HG03135 (cell line): ENCODE measurements around the gene LRMDA.

Source experiments
- ATAC-seq: cut with Tn5 transposase; IDR thresholded peaks from one replicate; pipeline ENCODE4 v1.9.1; 2021; ENCODE audit warnings: mild to moderate bottlenecking, moderate library complexity; ENCODE audit not compliant: unreplicated experiment

The LRMDA gene

DNA sequence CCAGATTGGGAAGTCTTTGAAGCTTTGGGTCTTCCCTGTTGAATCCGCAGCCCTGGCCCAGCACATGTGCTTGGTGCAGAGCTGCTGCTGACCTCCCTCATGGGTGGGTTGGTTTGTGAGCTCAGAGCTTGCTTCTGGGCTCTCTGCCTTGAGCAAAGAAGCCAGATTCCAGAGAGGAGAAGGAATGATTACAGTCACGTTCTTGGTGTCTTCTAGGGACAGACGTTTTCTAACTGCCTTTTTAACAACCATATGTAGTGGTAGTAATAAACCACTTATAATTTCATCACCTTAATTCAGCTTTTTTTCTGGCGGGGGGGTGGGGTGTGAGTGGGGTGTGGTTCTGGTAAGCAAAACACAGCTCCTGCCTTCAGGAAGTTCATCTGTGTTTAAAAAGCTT lies 39.5 kb downstream of the LRMDA start:
- ATAC-seq: no peak

- ATAC-seq: no peak
Observed at GRCh38 chr10:75472685-75473084, 41.3 kb downstream of the LRMDA start.

DNA sequence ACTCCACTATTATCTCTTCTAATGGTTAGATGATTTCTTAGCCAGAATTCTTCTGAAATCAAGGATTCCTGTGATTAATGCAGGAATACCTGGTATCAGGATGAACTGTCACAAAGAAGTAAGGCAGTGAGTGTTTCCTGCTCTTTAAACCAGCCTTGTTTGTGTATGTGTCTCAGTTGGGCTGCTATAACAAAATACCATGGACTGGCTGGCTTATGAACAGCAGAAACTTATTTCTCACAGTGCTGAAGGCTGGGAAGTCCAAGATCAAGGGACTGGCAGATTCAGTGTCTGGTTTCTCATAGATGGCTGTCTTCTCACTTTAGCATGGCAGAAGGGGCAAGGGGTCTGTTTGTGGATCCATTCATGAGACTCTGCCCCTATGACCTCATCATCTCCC lies 42.7 kb downstream of the LRMDA start:
- no peak for ATAC-seq

DNA sequence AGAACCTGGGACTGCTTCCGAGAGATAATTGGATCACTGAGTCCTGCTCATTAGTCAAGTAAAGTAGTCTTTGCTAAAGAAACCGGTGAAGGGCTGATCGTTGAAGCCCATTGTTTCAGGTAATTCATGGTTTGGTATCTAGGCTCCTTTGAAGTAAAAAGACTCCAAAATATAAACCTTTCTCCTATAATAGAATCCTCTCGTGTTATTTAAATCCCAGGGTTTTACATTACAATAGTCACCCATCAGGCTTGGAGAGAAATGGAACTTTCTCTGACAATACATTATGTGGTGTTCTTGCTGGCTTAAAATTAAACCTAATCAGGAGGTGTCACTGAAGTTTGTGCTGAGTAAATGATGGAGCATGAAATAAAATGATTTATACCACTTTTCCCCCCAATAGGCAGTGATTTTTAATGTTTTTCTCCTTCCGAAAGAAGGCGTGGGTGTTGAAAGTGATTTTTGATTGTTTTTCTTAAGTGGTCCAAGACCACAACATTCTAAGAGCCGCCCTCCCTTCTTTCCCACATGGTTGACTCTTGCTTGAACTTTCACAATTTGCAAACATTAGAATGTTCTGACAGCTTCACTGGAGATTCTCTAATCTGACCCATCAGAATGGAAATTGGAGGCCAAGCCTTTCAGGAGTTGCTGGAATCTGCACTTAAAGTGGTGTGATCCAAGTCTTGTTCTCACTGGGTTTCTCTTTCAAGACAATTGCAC lies 44.2 kb downstream of the LRMDA start:
- no peak for ATAC-seq

- no peak for ATAC-seq
Observed at GRCh38 chr10:75476569-75476968, 45.1 kb downstream of the LRMDA start.

GRCh38 chr10:75476985-75477384 lies 45.6 kb downstream of the LRMDA start:
- no peak for ATAC-seq

GRCh38 chr10:75477680-75478079 lies 46.3 kb downstream of the LRMDA start:
- no peak for ATAC-seq

DNA sequence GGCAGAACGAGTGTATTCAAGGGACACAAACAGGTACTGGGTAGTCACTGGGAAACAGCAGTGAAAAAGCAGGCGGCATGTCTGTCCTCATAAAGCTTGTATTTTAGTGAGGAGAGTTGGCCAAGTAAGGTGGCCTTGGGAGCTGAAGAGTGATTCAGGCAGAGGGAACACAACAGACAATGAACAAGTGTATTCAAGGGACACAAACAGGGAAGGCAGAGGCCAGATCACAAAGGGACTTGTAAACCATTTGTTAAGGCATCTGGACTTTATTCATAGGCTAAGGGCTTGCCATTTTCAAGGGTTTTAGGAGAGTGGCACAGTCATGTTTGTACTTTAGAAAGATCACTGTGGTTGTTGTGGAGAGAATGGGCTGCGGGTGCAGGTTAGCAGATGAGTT lies 49.0 kb downstream of the LRMDA start:
- no peak for ATAC-seq

GRCh38 chr10:75483188-75483587 lies 51.8 kb downstream of the LRMDA start:
- ATAC-seq: no peak

- ATAC-seq: no peak
Observed at GRCh38 chr10:75484717-75485116, 53.3 kb downstream of the LRMDA start.

- no peak for ATAC-seq
Observed at GRCh38 chr10:75486591-75486990, 55.2 kb downstream of the LRMDA start.

GRCh38 chr10:75487087-75487754 lies 55.8 kb downstream of the LRMDA start:
- ATAC-seq: no peak

DNA sequence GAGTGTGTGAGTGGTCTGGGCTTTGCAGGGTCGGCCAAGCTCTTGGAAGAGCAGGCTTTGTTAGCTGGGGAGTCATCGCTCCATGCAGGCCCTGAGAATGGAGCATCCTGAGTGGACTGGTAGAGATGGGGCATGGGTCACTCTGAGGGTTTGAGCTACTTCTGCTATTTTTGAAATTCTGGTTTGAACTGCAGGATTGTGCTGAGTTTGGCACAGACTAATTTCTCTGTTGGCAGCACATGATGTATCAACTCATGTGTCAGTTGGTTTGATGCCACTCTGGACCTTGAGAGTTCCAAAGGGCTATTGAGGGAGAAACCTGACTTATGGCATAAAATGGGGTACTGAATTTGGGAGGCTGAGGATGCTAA lies 56.3 kb downstream of the LRMDA start:
- ATAC-seq: no peak

DNA sequence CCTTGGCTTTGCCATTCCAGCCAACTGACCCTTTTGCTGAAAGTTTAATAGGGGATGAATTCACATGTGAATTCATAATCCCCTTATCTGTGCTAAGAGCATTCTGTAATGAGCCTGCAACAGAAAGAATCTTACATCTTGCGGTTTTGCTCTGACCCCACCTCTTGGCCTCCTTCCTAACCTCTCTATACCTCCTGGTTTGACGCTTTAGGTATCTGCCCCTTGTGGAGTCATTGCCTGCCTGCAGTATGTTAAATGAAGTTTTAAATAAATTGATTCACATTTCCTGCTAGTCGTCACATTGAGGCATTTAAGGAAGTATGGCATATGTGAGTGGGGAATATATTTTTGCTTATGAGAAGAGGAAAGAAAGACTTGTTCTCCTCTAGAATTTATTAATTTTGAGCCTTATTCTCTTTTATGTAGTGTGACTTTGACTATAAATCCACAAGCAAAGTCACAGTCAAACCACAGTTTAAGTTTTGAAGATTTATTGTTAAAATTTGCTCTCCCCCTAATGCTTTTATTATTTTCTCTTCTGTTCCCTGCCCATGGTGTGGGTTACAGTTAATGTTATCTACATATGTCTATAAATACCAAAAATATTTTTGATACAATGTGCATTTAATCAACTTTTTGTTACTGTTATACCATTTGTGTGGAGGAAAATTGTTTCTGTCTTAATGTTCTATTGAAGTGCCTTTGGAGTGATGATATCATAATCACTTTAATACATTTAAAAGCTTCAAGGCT lies 60.9 kb downstream of the LRMDA start:
- ATAC-seq: no peak

GRCh38 chr10:75493464-75493863 lies 62.0 kb downstream of the LRMDA start:
- no peak for ATAC-seq

GRCh38 chr10:75495434-75496190 lies 64.2 kb downstream of the LRMDA start:
- no peak for ATAC-seq

GRCh38 chr10:75496191-75496567 lies 64.8 kb downstream of the LRMDA start:
- no peak for ATAC-seq

DNA sequence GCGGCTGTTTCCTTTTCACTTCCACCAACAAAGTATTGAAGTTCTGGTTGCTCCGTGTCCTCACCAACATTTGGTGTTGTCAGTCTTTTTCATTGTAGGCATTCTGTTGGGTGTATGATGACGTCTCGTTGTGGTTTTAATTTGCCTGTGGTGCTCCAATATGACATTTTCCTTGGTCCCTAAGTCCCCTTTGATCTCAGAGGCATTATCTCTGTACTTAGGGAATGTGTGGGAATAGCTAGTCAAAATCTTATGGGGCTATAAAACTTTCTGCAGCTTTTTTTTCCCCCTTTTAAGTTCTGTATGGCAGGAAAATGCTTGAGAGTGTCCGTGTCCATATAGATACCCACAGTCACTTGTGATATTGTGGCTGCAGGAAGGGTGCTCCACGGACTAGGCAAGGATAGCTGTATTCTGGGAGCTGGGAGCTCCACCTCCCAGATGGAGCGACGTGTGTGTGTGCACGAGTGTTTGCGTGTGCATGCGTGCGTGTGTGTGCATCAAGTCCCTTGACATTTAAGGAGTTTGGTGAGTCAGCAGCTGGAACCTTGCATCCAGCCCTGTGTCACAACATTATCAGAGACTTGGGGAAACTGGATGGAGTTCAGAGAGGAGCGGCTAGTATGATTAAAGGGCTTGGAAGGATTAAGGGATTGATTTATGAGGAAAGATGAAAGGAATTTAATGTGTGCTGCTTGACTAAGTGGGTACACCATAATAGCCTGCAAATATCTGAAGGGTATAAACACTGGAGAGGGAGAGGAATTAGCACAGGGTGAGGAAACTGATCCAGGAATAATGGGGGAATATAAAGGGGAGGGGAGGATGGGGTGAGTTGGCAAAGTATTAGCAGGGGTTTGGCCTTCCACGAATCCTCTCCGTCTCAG lies 66.8 kb downstream of the LRMDA start:
- ATAC-seq: no peak

DNA sequence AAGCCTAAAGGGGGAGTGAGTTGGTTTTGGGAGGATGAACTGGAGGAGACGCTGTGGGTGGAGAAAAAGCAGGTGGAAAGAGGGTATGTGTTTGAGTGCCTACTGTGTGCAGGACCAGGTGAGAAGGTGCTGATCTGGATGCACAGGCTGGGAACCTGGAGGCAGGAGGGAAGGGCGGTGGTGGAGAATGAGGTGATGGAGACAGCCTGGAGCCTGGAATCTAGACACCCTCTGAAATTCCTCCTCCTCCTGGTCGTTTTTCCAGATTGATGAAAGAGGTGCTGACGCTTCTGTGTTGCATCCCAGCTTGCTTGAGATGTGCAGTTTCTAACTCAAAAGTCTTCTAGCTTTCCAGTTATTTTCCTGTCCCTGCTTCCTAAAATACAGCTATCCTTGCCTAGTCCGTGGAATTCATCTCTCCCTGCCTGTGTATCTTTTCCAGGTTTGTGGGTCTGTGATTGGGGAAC lies 67.5 kb downstream of the LRMDA start:
- no peak for ATAC-seq

DNA sequence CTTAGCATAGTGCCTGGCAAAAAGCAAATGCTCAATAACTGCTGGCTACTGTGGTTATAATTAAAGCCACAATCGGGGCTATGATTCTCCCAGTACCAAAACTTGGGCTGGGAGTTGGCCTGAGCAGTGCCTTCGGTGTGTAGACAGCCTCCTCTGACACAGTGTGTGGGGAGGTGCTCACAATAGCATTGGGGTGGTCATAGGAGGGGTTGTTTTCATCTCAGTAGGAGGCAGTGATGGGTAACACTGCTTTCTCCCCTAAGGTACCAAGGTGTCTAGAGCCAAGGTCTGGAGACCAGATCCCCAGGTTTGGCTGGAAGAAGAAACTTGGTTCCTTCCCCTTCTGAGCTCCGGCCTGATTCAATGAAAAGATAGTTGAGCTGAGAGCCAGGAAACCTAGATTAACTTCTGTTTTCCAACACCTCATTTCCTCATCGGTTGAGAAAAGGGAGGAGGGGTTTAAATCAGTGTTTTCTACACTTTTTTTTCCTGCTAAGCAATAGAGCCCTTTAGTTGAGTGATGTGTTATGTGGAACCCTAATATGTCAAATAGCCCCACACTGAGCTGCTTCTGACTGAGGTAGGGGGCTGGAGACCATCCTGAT lies 68.2 kb downstream of the LRMDA start:
- no peak for ATAC-seq
